ENCODE data around the gene HLA-DRB1.

The HLA-DRB1 gene

GRCh38 chr6:32617751-32618150 lies 28.1 kb upstream of the HLA-DRB1 start:
- H3K27me3 ChIP-seq (ENCODE audit: low read length) = no peaks in the 10 kb centered on the region
- H3K4me3 ChIP-seq (ENCODE audit: insufficient read depth, low read length, poor library complexity, severe bottlenecking) = no peak overlapping the region
- H3K9ac ChIP-seq (ENCODE audit: low read length) = no peak overlapping the region
- no peaks in the 10 kb centered on the region for H3K9me3 ChIP-seq (ENCODE audit: insufficient read depth, low read length)
- no peak overlapping the region for H2AFZ ChIP-seq (ENCODE audit: low read depth, low read length, severe bottlenecking)
- TF ChIP-seq EZH2phosphoT487 (conservative IDR thresholded peaks at IDR 0.05; ENCODE audit: low read length) (no peak), CTCF (IDR thresholded peaks at IDR 0.05; ENCODE audit: insufficient read depth, low read length, poor library complexity, severe bottlenecking) (no peak)
- no peak overlapping the region for H3K27ac ChIP-seq (ENCODE audit: low read depth, low read length)
- 0 out of 2 replicates have a peak, but pooled peaks cover 3% of the 10 kb centered on the region for H3K36me3 ChIP-seq (ENCODE audit: low read length)
- no peak overlapping the region for H3K4me2 ChIP-seq (ENCODE audit: low read depth, low read length, poor library complexity, severe bottlenecking)
- H3F3A ChIP-seq (ENCODE audit: insufficient read depth) = peaks cover 9% of the 10 kb centered on the region
- no peaks in the 10 kb centered on the region for H3K9me2 ChIP-seq (replicated peaks; ENCODE audit: insufficient read depth, low read length)
- no peaks in the 10 kb centered on the region for H3K79me2 ChIP-seq (ENCODE audit: insufficient read depth, low read length)
- no peaks in the 10 kb centered on the region for H4K20me1 ChIP-seq (ENCODE audit: low read depth, low read length)

GRCh38 chr6:32615885-32616532 lies 26.4 kb upstream of the HLA-DRB1 start:
- TF ChIP-seq EZH2phosphoT487 (conservative IDR thresholded peaks at IDR 0.05; ENCODE audit: low read length) (no peak), CTCF (IDR thresholded peaks at IDR 0.05; ENCODE audit: insufficient read depth, low read length, poor library complexity, severe bottlenecking) (no peak)
- Histone ChIP-seq H3K9me3 (ENCODE audit: insufficient read depth, low read length) (no peaks in the 10 kb centered on the region), H3K4me2 (ENCODE audit: low read depth, low read length, poor library complexity, severe bottlenecking) (no peak overlapping the region), H3F3A (ENCODE audit: insufficient read depth) (no peaks in the 10 kb centered on the region), H3K27me3 (ENCODE audit: low read length) (no peaks in the 10 kb centered on the region), H3K36me3 (ENCODE audit: low read length) (0 out of 2 replicates have a peak, but pooled peaks cover 3% of the 10 kb centered on the region), H3K9me2 (replicated peaks; ENCODE audit: insufficient read depth, low read length) (no peaks in the 10 kb centered on the region), H2AFZ (ENCODE audit: low read depth, low read length, severe bottlenecking) (no peak overlapping the region), H3K9ac (ENCODE audit: low read length) (no peak overlapping the region), H3K27ac (ENCODE audit: low read depth, low read length) (no peak overlapping the region), H4K20me1 (ENCODE audit: low read depth, low read length) (no peaks in the 10 kb centered on the region), H3K4me3 (ENCODE audit: insufficient read depth, low read length, poor library complexity, severe bottlenecking) (no peak overlapping the region), H3K79me2 (ENCODE audit: insufficient read depth, low read length) (no peaks in the 10 kb centered on the region)

- Histone ChIP-seq H3K79me2 (ENCODE audit: insufficient read depth, low read length) (no peaks in the 10 kb centered on the region), H3K9me2 (replicated peaks; ENCODE audit: insufficient read depth, low read length) (no peaks in the 10 kb centered on the region), H4K20me1 (ENCODE audit: low read depth, low read length) (no peaks in the 10 kb centered on the region), H2AFZ (ENCODE audit: low read depth, low read length, severe bottlenecking) (no peak overlapping the region), H3K27ac (ENCODE audit: low read depth, low read length) (no peak overlapping the region), H3K9ac (ENCODE audit: low read length) (no peak overlapping the region), H3K36me3 (ENCODE audit: low read length) (0 out of 2 replicates have a peak, but pooled peaks cover 3% of the 10 kb centered on the region), H3K27me3 (ENCODE audit: low read length) (no peaks in the 10 kb centered on the region), H3K4me2 (ENCODE audit: low read depth, low read length, poor library complexity, severe bottlenecking) (no peak overlapping the region), H3F3A (ENCODE audit: insufficient read depth) (no peaks in the 10 kb centered on the region), H3K4me3 (ENCODE audit: insufficient read depth, low read length, poor library complexity, severe bottlenecking) (no peak overlapping the region), H3K9me3 (ENCODE audit: insufficient read depth, low read length) (no peaks in the 10 kb centered on the region)
- TF ChIP-seq EZH2phosphoT487 (conservative IDR thresholded peaks at IDR 0.05; ENCODE audit: low read length) (no peak), CTCF (IDR thresholded peaks at IDR 0.05; ENCODE audit: insufficient read depth, low read length, poor library complexity, severe bottlenecking) (no peak)
Observed at GRCh38 chr6:32614366-32615081, 24.9 kb upstream of the HLA-DRB1 start.
